ENCODE results near the gene COL4A6. TPM values are rescaled to one million over a fixed set of nuclear protein-coding genes. Genes with fewer than 3 reads are reported as not detected.

Gene COL4A6
- total RNA-seq, 1 donor from 2014 or later, result under 0.01 TPM

DNA sequence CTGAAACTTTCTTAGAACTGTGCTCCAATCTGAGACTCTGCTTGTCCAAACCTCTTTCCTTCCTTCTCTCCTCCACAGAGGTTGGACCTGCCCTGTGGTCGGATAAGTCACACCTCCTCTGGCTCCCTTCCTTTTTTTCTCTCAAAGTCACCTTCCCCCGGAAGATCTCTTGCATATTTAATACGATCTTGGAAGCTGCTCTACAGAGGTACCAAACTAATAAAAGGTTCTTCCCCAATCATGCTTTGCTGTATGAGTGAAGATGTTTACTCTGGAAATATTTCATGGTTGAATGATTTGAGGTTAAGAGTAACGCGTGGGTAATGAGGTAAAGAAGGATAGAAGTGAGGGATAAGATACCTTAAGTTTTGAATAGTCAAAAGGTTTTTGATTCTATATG lies 180.7 kb downstream of the COL4A6 start:
- no peaks in the 10 kb centered on the region for H3K27me3 ChIP-seq
- no peak for DNase-seq (ENCODE audit: low spot score in 2 of 2)
- no peaks in the 10 kb centered on the region for H3K4me1 ChIP-seq
- H3K27ac ChIP-seq, result no peak overlapping the region
- peaks cover 0 to 5% of the 10 kb centered on the region in 2 donors for H3K9me3 ChIP-seq
- H3K4me3 ChIP-seq, result no peak overlapping the region
- TF ChIP-seq, protein P1, sequence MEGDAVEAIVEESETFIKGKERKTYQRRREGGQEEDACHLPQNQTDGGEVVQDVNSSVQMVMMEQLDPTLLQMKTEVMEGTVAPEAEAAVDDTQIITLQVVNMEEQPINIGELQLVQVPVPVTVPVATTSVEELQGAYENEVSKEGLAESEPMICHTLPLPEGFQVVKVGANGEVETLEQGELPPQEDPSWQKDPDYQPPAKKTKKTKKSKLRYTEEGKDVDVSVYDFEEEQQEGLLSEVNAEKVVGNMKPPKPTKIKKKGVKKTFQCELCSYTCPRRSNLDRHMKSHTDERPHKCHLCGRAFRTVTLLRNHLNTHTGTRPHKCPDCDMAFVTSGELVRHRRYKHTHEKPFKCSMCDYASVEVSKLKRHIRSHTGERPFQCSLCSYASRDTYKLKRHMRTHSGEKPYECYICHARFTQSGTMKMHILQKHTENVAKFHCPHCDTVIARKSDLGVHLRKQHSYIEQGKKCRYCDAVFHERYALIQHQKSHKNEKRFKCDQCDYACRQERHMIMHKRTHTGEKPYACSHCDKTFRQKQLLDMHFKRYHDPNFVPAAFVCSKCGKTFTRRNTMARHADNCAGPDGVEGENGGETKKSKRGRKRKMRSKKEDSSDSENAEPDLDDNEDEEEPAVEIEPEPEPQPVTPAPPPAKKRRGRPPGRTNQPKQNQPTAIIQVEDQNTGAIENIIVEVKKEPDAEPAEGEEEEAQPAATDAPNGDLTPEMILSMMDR (IDR thresholded peaks at IDR 0.05), result no peak
- intact Hi-C loops (cut with DNase I), result no loop called here
- H3K36me3 ChIP-seq, result no peaks in the 10 kb centered on the region

DNA sequence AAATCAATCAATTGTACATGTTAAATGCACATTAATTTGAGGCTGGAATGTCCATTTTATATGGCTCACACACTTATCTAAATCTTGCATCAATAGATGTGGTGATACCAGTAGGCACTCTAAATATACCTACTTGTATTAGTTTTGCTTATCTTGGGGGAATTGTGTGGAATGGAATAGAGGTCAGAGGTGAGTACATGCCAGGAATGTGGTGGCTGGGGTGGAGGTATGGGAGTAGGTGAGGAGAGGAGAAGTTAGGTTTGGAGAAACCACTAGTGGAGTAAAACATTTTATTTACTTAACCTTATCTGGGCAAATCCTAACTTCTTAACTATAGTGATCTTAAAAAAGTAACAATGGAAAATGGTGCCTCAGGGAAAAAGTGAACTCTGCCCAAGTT lies 183.6 kb downstream of the COL4A6 start:
- TF ChIP-seq, protein P1 (IDR thresholded peaks at IDR 0.05), result no peak
- DNase-seq (ENCODE audit: low spot score in 2 of 2), result no peak
- H3K4me1 ChIP-seq, result no peaks in the 10 kb centered on the region
- intact Hi-C loops (cut with DNase I), result no loop called here
- H3K4me3 ChIP-seq, result no peak overlapping the region
- no peak overlapping the region for H3K27ac ChIP-seq
- H3K36me3 ChIP-seq, result no peaks in the 10 kb centered on the region
- peaks cover 0 to 7% of the 10 kb centered on the region in 2 donors for H3K9me3 ChIP-seq
- no peaks in the 10 kb centered on the region for H3K27me3 ChIP-seq

DNA sequence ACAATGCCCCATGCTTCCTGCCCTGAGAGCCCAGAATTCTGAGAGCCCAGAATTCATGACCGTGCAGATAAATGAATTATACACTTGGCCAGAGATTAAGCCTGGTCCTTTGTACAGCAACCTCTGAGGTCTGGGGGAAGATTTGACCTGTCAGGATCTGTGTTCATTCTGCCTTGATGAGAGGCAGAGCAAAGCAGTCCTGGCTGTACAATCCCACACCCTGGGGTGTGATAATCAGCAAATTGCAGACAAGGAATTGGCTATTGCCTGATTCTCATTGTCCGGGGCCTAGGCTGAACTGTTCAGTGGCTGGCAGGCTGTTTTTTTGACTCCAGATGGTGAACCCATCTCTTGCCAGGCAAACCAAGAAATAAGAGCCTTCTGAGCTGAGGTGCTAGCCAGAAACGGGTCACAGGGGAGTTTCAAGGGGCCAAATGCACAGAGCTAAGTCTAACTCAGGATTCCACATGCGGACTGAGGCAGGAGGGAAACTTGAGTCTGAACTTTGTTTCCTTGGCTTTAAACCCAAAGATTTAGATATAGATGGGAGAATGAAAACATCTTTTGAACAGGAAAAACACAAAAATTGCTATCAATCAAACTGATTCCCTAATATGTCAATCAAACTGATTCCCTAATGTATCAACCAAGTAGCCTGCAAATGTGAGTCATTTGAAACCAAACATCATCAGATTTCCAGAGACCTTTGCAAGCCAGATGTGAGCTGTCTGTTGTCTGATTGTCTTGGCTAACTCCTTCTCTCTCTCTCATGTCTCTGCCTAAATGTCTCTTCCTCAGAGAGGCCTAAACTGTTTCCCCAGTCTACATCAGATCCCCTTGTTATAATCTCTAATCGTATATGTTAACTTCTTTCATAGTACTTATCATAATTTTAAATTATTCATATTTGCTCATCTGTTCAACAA lies 187.3 kb downstream of the COL4A6 start:
- H3K9me3 ChIP-seq, result peaks cover 0 to 7% of the 10 kb centered on the region in 2 donors
- H3K27me3 ChIP-seq, result no peaks in the 10 kb centered on the region
- DNase-seq (ENCODE audit: low spot score in 2 of 2), result no peak
- no peak overlapping the region for H3K4me3 ChIP-seq
- intact Hi-C loops (cut with DNase I), result no loop called here
- H3K36me3 ChIP-seq, result no peaks in the 10 kb centered on the region
- TF ChIP-seq, protein P1 (IDR thresholded peaks at IDR 0.05), result no peak
- H3K27ac ChIP-seq, result no peak overlapping the region
- H3K4me1 ChIP-seq, result no peaks in the 10 kb centered on the region

DNA sequence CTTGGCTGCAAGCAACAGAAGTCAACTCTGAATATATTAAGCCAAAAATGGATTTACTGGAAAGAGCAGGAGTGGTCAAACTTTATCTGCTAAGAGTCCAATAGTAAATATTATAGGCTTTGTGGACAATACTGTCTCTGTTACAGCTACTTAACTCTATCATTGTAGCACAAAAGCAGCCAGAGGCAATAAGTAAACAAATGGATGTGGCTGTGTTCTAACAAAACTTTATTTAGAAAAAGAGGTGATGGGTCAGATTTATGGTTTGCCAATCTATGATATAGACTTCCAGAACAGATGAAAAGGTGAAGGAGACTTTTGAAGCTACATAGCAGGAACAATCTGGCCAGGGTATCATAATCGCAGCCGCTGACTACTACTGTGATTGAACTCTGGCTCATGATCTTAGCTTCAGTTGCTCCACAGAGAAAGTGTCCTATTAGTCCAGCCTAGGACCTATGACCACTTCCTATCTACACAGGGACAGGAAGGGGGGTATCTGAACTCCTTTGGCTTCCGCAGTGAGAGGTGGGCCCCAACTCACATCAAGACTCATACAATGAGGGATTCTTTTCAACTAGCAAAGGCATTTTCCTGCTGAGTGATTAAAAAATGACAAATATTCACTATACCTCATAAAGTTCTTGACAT lies 191.8 kb downstream of the COL4A6 start:
- intact Hi-C loops (cut with DNase I), result no loop called here
- Histone ChIP-seq H3K9me3 (no peaks in the 10 kb centered on the region), H3K4me1 (no peaks in the 10 kb centered on the region), H3K4me3 (no peak overlapping the region), H3K27ac (no peak overlapping the region), H3K27me3 (no peaks in the 10 kb centered on the region), H3K36me3 (no peaks in the 10 kb centered on the region)
- DNase-seq (ENCODE audit: low spot score in 2 of 2), result no peak
- TF ChIP-seq, protein P1 (IDR thresholded peaks at IDR 0.05), result no peak

DNA sequence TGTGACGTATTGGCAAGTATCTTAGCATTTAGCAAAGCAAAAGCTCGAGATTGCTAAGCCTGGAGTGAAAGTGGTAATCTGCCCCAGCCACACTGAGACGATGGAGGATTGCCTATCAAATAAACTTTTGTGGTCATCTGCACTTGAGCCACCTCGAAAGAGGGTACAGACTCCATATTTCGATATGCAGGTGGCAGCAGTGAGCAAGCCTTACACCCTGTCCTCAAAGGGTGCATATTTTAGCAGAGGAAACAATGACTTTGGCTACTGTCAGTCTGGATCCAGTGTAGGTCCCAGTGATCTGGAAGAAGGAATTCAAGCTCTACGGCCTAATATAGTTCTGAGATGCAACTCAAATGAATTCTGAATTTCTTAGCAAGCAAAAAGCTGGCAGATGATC lies 192.8 kb downstream of the COL4A6 start:
- Histone ChIP-seq H3K9me3 (no peaks in the 10 kb centered on the region), H3K4me1 (no peaks in the 10 kb centered on the region), H3K36me3 (no peaks in the 10 kb centered on the region), H3K4me3 (no peak overlapping the region), H3K27me3 (no peaks in the 10 kb centered on the region), H3K27ac (no peak overlapping the region)
- intact Hi-C loops (cut with DNase I), result no loop called here
- DNase-seq (ENCODE audit: low spot score in 2 of 2), result no peak
- TF ChIP-seq, protein P1 (IDR thresholded peaks at IDR 0.05), result no peak

All from ascending aorta (tissue), 2 donors.